ENCODE data around the gene PRH2. TPM values are rescaled to one million over a fixed set of nuclear protein-coding genes. Genes with fewer than 3 reads are reported as not detected.

The PRH2 gene
- polyA plus RNA-seq, 1 donor (not counting 4 experiments of a cell fraction or from before 2014, with no cell fraction given): 0.12 TPM

DNA sequence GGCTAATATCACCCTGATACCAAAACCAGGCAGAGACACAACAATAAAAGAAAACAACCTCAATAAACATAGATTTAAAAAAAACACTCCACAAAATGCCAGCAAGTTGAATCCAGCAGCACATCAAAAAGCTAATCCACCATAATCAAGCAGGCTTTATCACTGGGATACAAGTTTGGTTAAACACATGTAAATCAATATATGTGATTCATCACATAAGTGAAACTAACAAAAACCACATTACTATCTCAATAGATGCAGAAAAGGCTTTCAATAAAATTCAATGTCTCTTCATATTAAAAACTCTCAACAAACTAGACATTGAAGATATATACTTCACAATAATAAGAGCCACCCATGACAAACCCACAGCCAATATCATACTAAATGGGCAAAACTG, 27.0 kb downstream of the PRH2 start:
- H3K27me3 ChIP-seq (ENCODE audit: control insufficient read depth, extremely low read depth, insufficient read depth, low read length): no peaks in the 10 kb centered on the region
- no peaks in the 10 kb centered on the region for H3K4me1 ChIP-seq (ENCODE audit: control insufficient read depth, extremely low read depth, insufficient read depth, low read length)
- no peaks in the 10 kb centered on the region for H3K9me3 ChIP-seq (ENCODE audit: control insufficient read depth, low read depth, low read length)
- TF ChIP-seq EZH2 (IDR thresholded peaks at IDR 0.05; ENCODE audit: low read length): no peak
- TF ChIP-seq, protein P1, sequence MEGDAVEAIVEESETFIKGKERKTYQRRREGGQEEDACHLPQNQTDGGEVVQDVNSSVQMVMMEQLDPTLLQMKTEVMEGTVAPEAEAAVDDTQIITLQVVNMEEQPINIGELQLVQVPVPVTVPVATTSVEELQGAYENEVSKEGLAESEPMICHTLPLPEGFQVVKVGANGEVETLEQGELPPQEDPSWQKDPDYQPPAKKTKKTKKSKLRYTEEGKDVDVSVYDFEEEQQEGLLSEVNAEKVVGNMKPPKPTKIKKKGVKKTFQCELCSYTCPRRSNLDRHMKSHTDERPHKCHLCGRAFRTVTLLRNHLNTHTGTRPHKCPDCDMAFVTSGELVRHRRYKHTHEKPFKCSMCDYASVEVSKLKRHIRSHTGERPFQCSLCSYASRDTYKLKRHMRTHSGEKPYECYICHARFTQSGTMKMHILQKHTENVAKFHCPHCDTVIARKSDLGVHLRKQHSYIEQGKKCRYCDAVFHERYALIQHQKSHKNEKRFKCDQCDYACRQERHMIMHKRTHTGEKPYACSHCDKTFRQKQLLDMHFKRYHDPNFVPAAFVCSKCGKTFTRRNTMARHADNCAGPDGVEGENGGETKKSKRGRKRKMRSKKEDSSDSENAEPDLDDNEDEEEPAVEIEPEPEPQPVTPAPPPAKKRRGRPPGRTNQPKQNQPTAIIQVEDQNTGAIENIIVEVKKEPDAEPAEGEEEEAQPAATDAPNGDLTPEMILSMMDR (optimal IDR thresholded peaks at IDR 0.05 in 1 of 3, IDR thresholded peaks at IDR 0.05 in 1 of 3, conservative IDR thresholded peaks at IDR 0.05 in 1 of 3; ENCODE audit: extremely low read depth in 1 of 3, insufficient read depth in 2 of 3, low read length in 3 of 3): no peak
- H3K27ac ChIP-seq (ENCODE audit: control insufficient read depth, insufficient read depth, low read length): no peak overlapping the region
- FAIRE-seq (no peak), DNase-seq (ENCODE audit: low read depth, low spot score) (no peak)
- peaks cover 1% of the 10 kb centered on the region for H3K79me2 ChIP-seq (ENCODE audit: control insufficient read depth, insufficient read depth, low read length)
- H3K9ac ChIP-seq (ENCODE audit: control insufficient read depth, extremely low read depth, insufficient read depth, low read length): no peak overlapping the region
- no peaks in the 10 kb centered on the region for H3K36me3 ChIP-seq (ENCODE audit: control insufficient read depth in 2 of 2, extremely low read depth in 1 of 2, insufficient read depth in 2 of 2, low read length in 2 of 2)
- no peak overlapping the region for H2AFZ ChIP-seq (ENCODE audit: control insufficient read depth, low read length)
- dilution Hi-C loops (cut with MboI; ENCODE audit: extremely low pct_ligation_motif_present, low sequenced_read_pairs): no loop called here
- no peak overlapping the region for H3K4me3 ChIP-seq (ENCODE audit: control insufficient read depth in 2 of 3, extremely low read depth in 1 of 3, insufficient read depth in 2 of 3, low read depth in 1 of 3, low read length in 3 of 3)
- H4K20me1 ChIP-seq (ENCODE audit: control insufficient read depth, extremely low read depth, insufficient read depth, low read length): no peaks in the 10 kb centered on the region
- H3K9me1 ChIP-seq (ENCODE audit: control insufficient read depth, extremely low read depth, insufficient read depth, low read length): no peaks in the 10 kb centered on the region
- no peak overlapping the region for H3K4me2 ChIP-seq (ENCODE audit: control insufficient read depth, extremely low read depth, insufficient read depth, low read depth, low read length)

- TF ChIP-seq, protein P1 (optimal IDR thresholded peaks at IDR 0.05 in 1 of 3, IDR thresholded peaks at IDR 0.05 in 1 of 3, conservative IDR thresholded peaks at IDR 0.05 in 1 of 3; ENCODE audit: extremely low read depth in 1 of 3, insufficient read depth in 2 of 3, low read length in 3 of 3): no peak
- no peak for TF ChIP-seq EZH2 (IDR thresholded peaks at IDR 0.05; ENCODE audit: low read length)
- H3K79me2 ChIP-seq (ENCODE audit: control insufficient read depth, insufficient read depth, low read length): peaks cover under 1% of the 10 kb centered on the region
- DNase-seq (ENCODE audit: low read depth, low spot score) (no peak), FAIRE-seq (no peak)
- H3K9me3 ChIP-seq (ENCODE audit: control insufficient read depth, low read depth, low read length): no peaks in the 10 kb centered on the region
- no peaks in the 10 kb centered on the region for H3K4me1 ChIP-seq (ENCODE audit: control insufficient read depth, extremely low read depth, insufficient read depth, low read length)
- H3K9ac ChIP-seq (ENCODE audit: control insufficient read depth, extremely low read depth, insufficient read depth, low read length): no peak overlapping the region
- no peaks in the 10 kb centered on the region for H3K9me1 ChIP-seq (ENCODE audit: control insufficient read depth, extremely low read depth, insufficient read depth, low read length)
- H3K4me2 ChIP-seq (ENCODE audit: control insufficient read depth, extremely low read depth, insufficient read depth, low read depth, low read length): no peak overlapping the region
- H3K36me3 ChIP-seq (ENCODE audit: control insufficient read depth in 2 of 2, extremely low read depth in 1 of 2, insufficient read depth in 2 of 2, low read length in 2 of 2): peaks cover 0 to 1% of the 10 kb centered on the region in 2 experiments
- no peak overlapping the region for H2AFZ ChIP-seq (ENCODE audit: control insufficient read depth, low read length)
- dilution Hi-C loops (cut with MboI; ENCODE audit: extremely low pct_ligation_motif_present, low sequenced_read_pairs): no loop called here
- no peaks in the 10 kb centered on the region for H3K27me3 ChIP-seq (ENCODE audit: control insufficient read depth, extremely low read depth, insufficient read depth, low read length)
- no peak overlapping the region for H3K4me3 ChIP-seq (ENCODE audit: control insufficient read depth in 2 of 3, extremely low read depth in 1 of 3, insufficient read depth in 2 of 3, low read depth in 1 of 3, low read length in 3 of 3)
- no peaks in the 10 kb centered on the region for H4K20me1 ChIP-seq (ENCODE audit: control insufficient read depth, extremely low read depth, insufficient read depth, low read length)
- H3K27ac ChIP-seq (ENCODE audit: control insufficient read depth, insufficient read depth, low read length): no peak overlapping the region
Measured at GRCh38 chr12:10957741-10958140, 28.7 kb downstream of the PRH2 start.
